ENCODE measurements around the gene ACAT2.
"Not testable (repeated sequence)": the region's sequence is repeated elsewhere in the genome, so short reads cannot be mapped to it uniquely, and the experiment has no call there.

The ACAT2 gene

DNA sequence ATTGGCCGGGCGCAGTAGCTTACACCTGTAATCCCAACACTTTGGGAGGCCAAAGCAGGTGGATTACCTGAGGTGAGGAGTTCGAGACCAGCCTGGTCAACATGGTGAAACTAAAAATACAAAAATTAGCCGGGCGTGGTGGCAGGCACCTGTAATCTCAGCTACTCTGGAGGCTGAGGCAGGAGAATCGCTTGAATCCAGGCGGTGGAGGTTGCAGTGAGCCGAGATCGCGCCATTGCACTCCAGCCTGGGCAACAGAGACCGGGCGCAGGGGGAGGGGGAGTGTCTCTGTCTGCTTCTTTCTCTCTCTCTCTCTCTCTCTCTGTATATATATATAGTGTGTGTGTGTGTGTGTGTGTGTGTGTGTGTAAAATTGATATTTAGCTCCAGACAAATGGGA, 29.3 kb upstream of the ACAT2 start:
- not testable (repeated sequence) for DNase-seq

DNA sequence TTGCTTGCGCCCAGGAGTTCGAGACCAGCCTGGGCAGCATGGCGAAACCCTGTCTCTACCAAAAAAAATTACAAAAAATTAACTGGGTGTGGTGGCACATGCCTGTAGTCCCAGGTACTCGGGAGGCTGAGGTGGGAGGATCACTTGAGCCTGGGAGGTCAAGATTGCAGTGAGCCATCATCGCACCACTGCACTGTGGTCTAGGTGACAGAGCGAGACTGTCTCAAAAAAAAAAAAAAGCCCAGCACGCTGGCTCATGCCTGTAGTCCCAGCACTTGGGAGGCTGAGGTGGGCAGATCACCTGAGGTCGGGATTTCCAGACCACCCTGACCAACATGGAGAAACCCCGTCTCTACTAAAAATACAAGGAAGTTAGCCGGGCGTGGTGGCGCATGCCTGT, 28.4 kb upstream of the ACAT2 start:
- DNase-seq = not testable (repeated sequence)

DNA sequence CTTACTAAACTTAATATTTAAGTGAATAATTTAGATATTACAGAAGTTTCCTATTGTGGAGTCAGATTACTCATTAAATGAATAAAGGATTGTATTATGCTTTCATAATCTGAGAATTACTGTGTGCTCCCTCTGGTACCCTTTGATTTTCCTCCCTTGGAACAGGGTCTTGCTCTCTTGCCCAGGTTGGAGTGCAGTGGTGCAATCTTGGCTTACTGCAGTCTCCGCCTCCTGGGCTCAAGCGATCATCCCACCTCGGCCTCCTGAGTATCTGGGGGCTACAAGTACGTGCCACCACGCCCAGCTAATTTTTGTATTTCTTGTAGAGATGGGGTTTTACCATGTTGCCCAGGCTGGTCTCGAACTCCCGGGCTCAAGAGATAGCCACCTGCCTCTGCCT, 24.9 kb upstream of the ACAT2 start:
- DNase-seq = no peak

DNA sequence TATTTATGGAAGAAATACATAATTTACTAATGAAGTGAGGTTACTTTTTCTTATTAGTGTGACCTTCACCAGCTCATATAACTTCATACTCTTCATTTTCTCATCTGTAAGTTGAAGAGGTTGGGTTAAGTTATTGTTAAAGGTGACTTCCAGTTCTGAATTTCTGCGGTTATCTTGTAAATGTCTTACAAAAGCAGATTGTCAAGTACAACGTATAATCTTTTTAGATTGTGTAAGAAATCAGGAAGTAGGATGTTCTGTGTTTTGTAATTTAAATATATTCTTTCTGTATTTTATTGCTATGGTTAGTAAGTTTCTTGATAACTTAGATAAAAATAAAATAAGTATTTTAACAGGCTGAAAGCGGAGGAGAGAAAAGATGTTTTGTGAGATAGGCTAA, 22.5 kb upstream of the ACAT2 start:
- DNase-seq = no peak

DNA sequence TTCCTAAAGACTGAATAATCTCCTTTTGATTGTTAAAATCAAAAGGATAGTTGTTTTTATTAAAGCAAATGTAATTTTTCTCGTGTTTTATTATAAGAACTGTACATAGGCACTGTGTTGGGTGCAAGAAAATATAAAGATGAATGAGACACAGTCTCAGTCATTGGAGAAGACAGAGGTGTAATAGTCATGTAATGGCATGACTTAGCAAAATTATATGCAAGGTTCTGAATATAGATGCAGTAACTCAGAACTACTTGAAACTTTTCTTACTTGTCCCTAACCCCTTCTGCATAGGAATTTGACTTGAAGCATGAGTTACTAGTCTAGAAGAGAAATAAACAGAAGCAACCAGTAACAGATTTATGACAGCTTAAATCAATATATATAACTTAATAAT, 19.7 kb upstream of the ACAT2 start:
- no peak for DNase-seq

DNA sequence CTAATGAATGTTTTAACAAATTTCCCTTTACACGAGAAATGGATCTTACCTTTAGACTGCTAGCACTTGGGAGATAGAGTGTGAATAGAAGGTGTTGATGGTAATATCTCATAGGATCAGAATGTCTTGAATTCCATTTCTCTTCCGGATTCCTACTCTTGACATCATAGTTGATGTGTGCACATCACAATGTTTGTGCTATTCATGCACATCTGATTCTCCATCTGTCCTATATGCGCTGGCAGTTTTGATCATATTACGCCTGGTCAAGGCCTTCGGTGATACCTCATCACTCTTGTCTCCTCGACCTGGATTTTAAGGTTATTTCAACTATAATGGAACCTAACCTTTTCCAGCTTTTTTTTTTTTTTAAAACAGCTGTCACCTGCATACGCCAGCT, 16.8 kb upstream of the ACAT2 start:
- no peak for DNase-seq

DNA sequence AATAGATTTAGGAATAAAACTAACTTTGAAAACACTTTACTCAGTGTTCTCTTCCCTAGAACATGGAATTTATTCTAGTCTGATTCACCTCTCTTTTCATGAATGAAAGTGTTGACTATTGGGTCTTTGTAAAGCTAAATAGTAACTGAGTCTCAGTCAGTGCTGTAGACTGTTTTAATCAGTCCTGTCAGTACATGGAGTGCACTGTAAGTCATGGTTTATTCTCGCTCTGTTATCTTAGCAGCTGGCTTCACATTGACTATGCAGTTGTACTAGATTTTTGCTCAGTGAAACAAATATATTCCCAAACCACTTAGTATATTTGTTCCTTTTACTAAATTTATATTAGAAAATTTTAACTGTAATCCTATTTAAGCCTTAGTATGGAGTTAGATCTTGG, 15.1 kb upstream of the ACAT2 start:
- no peak for DNase-seq

DNA sequence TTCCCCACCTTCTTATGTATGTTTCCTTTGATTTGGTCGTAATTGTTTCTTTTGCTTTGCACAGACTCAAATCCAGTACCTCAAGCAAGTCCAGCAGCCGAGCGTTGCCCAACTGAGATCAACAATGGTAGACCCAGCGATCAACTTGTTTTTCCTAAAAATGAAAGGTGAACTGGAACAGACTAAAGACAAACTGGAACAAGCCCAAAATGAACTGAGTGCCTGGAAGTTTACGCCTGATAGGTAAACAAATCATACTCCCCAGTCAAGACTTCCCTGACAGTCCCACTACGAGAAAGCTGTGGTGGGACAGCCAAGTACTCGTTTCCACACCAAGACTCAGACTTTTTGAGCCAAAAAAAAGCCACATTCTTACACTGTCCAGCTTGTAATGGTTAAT, 13.7 kb upstream of the ACAT2 start:
- DNase-seq = not testable (repeated sequence)

DNA sequence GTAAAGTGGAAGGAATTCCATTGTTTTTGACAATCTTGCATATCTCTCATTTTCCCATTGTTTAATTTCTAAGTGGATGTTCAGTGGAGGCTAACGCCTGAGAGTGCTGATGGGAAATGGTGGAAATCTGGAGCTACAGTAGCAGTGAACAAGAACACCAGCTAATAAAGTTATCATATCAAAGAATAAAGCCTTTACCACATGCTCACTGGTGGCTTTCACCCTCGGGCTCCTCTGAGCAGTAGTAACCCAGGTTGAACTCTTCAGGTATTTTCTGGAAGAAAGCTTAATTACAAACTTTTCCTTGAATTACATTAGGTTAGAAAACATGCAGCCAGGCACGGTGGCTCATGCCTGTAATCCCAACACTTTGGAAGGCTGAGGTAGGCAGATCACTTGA, 10.4 kb upstream of the ACAT2 start:
- no peak for DNase-seq

DNA sequence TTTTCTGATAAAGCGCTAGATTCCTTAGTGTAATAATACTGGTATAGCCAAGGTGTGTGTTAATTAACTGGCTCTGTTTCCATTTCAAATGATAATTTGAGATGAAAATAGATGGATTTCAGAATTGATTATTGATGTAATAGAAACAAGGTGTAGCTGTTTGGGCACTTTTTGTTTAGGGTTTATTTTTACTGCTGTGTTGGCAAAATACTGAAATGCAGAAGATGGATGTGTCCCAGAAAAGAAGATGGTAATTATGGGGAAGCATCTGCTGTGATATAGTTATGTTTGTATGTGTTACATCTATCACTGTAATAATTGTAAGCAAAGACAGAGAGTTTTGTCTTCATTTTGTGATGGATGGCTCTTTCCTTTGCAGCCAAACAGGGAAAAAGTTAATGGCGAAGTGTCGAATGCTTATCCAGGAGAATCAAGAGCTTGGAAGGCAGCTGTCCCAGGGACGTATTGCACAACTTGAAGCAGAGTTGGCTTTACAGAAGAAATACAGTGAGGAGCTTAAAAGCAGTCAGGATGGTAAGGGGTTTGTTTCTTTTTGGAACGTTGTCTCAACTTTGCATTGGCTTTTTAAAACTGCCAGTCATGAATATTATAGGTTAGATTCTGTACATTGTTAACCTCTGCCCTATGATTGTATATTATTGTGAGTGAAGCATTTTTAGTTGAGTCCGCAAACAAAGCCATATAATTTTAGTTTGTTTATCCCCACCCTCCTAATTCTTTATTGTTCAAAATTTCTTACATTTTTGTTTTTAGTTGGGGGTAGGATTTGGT, 8.6 kb upstream of the ACAT2 start:
- no peak for DNase-seq

DNA sequence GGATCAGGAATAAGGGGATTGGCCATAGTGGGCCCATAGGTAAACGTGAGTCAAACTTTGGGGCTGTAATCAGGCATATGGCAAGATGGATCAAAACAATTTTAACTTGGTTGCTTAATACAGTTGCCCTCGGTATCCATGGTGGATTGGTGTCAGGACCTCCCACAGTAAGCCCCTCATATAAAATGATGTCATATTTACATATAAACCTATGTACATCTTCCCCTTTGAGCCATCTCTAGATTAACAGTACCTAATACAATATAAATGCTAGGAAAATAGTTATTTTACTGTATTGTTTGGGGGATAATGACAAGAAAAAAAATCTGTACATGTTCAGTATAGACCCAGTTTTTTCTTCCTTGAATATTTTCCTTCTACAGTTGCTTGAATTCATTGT, 7.4 kb upstream of the ACAT2 start:
- no peak for DNase-seq

DNA sequence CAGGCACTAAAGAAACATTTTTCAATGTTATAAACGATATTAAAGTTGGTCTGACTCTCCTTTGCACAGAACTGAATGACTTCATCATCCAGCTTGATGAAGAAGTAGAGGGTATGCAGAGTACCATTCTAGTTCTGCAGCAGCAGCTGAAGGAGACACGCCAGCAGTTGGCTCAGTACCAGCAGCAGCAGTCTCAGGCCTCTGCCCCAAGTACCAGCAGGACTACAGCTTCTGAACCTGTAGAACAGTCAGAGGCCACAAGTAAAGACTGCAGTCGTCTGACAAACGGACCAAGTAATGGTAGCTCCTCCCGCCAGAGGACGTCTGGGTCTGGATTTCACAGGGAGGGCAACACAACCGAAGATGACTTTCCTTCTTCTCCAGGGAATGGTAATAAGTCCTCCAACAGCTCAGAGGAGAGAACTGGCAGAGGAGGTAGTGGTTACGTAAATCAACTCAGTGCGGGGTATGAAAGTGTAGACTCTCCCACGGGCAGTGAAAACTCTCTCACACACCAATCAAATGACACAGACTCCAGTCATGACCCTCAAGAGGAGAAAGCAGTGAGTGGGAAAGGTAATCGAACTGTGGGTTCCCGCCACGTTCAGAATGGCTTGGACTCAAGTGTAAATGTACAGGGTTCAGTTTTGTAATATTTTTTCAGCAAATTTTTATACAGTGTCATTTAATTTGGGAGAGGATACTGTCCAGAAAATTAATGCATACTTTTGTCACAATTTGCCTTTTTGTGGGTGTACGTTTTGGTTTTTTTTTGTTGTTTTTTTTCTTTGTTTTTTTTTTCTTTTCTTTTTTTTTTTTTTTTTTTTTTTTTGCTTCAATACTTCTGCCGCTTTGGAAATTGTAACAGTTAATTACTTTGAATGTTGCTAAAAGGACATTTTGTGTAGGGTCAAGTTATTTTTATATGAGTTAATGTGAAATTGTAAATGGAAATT, 6.6 kb upstream of the ACAT2 start:
- DNase-seq = no peak

DNA sequence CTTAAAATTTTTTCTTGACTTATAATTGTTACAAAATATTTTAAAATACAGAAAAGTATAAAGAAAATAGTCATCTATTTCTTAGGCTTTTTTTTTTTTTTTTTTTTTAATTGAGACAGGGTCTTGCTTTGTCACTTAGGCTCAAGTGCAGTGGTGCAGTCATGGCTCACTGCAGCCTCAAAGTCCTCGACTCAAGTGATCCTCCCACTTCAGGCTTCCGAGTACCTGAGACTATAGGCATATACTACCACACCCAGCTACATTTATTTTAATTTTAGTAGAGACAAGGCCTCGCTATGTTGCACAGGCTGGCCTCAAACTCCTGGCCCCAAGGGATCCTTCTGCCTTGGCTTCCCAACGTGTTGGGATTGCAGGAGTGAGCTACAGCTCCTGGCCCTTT, 5.3 kb upstream of the ACAT2 start:
- no peak for DNase-seq

DNA sequence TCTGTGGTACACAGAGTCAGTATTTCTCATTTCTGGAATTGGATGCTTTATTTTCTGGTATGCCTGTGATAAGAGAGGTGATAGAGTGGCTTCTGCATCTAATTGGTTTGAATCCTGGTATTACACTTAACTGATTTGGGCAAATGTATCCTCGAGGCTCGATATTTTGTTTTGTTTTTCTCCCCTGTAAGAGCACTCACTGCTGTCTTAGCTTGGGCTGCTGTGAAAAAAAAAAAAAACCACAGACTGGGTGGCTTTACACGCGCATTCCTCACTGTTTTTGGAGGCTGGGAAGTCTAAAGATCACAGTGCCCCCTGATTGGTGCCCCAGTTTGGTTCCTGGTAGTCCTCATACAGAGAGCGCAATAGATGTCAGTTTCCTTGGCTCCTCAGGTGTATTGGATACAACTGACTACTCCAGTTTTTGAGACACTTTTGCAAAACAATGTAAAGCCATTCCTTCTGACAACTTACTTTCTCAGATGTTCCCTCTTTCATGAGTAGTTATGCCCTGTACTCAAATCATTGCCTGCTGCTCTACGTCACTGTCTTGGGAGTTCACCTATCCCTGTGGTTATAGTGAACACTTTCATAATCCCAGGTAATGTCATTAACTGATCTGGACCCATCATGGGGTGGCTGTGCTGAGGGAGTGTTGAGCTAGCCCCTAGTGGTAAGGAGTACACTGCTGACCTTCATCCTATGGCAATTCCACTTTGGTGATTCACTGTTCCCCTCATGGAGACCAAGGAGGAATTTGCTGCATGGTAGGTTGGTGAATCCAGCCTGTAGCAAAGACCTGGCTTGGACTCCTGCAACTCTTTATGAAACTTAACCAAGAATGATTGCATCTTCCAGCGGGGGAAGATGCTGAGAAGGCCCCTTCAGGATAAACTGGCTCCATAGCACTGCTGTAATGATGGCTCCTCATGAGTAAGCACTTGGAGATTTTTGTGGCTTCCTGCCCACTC, 3.5 kb upstream of the ACAT2 start:
- DNase-seq = no peak

DNA sequence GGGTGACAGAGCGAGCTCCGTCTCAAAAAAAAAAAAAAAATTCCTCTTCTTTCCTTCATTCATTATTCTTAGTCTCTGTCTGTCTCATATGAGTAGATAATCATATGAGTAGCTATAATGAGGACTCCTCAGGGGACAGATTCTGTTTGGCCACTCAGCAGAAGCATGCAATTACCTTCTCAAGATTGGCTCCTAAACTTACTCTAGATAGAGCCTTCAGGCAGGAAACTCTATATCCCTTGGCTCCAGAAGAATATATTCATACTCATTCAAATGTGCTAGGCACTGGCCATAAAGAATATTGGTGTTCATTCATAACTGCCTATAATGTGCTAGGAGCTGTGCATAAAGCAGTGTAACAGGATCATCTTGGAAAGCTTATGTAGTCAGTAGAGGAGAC, 2.2 kb upstream of the ACAT2 start:
- no peak for DNase-seq

DNA sequence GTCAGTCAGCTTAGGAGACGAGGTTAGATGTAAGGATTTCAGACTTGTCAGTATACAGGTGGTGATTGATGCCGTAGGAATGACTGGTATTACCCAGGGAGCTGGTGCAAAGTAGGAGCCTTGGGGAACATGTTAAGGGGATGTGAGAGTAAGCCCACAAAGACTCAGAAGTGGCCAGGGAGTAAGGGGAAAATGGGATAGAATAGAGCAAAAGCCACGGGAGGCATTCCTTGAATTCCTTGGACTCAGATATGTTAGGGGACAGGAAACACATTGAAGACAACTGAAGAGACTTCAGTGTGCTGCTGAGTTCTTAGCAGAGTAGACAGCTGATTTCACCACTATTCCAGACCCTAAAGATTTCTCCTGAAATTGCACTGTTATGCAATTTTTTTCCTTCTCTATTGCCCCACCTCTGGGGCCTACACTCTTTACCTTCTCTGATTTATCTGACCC, 1.2 kb upstream of the ACAT2 start:
- no peak for DNase-seq

DNA sequence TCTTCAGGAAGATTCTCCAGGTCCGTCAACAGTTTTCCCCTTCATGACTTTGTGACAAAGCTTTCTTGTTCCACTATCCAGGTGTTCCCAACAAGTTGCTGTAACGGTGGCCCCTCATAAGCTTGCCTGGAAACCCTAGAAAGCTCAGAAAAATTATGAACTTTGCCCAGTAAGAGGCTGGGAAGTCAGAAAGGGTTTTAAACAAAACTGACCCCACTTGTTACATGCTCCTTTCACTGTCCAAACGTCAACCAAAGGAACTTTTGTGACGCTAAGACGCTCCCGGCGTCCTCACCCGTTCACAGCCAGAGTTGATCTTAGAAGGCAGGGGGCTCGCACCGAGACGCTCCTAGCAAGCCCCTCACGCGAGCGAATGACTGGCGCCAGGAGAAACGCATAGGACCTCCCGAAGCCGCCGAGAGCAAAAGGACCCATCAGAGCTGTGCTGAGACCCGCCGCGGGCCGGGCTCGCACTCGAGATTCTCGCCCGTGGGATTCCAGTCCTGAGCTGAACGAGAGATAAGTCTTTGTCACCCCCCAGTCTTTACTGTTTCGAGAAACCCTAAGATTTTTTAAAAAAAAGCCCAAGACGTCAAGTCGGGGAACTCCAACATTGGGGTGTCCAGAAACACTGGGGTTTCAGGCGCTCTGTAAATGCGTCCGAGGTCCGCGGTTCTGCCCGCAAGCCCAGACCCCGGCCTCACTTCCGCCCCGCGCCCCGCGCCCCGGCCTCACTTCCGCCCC, 544 bp upstream of the ACAT2 start:
- no peak for DNase-seq

DNA sequence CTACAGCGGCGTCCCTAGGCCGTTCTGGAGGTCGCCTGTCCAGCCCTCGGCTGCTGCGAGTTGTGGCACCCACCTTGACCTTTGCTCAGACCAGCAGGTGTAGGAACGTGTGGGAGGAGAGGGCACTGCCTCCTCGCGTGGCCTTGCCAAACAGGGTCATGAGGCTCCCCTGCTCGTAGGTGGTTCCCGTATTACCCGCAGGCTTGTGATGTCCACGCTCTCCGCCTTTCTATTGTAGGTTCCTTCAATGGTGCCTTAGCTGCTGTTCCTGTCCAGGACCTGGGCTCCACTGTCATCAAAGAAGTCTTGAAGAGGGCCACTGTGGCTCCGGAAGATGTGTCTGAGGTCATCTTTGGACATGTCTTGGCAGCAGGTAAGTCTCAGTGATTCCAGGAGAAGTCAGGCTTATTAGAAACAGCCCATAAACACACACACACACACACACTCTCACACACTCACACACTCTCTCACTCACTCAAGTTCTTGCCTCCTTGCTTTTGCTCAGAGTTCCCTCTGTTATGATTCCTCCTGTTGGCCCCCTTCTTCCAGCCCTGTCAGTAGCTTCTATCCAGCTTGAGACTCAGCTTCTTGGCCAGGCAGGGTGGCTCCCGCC, 942 bp downstream of the ACAT2 start:
- no peak for DNase-seq

DNA sequence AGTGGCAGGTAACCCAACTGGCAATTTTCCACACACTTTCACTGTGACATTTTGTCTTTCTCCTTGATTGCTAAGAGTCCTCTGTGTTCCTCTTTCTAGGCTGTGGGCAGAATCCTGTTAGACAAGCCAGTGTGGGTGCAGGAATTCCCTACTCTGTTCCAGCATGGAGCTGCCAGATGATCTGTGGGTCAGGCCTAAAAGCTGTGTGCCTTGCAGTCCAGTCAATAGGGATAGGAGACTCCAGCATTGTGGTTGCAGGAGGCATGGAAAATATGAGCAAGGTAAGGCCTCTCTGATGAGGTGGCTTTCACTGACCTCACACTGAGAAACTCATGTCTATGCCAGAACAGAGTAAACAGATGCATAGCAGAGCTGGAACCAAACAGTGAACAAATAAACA, 5.1 kb downstream of the ACAT2 start:
- no peak for DNase-seq

DNA sequence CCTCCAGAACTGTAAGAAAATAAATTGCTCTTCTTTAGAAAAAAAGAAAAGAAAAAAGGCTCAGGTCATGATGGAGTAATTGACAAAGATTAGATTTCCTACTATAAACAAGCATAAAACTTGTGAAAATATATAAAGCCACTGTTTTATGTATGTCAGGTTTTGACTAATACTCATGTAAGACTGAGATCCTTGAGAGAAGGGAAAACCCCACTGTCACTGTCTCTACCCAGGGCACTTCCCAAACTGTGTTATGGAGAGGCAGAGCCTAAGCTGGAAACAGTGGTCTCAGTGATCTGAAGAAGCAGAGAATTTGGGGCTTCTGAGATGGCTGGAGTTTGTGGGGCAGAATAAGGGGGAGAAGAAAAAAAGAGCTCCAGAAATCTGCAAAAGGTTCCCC, 7.6 kb downstream of the ACAT2 start:
- DNase-seq = no peak

DNA sequence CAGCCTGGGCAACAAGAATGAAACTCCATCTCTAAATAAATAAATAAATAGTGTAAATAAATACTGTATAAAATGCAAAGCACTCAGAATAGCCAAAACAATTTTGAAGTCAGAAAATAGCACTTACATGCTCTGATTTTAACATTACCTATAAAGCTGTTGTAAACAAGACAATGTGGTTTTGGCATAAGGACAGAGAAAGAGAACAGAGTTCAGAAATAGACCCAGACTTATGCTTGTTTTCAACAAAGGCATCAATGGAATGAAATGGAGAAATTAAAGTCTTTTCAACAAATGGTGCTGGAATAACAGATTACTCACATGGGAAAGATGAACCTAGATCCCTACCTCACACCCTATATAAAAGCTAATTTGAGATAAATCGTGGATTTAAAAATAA, 10.4 kb downstream of the ACAT2 start:
- no peak for DNase-seq
